Stimulated activated CD4-positive, alpha-beta T cell treated with anti-CD3 and anti-CD28 coated beads, TNF-alpha, amount 100 ng/mL, for 4 hours (primary cell): Measurements from ENCODE around the gene TBX15.

Source experiments
- DNase-seq, 3 experiments: peaks; one replicate each; pipeline ENCODE4 v3.0.0-alpha.2; 2020; ENCODE audit warnings: low read depth in 3 of 3

Gene TBX15

GRCh38 chr1:118984722-118985639, 3.2 kb downstream of the TBX15 start:
- no peak for DNase-seq

DNA sequence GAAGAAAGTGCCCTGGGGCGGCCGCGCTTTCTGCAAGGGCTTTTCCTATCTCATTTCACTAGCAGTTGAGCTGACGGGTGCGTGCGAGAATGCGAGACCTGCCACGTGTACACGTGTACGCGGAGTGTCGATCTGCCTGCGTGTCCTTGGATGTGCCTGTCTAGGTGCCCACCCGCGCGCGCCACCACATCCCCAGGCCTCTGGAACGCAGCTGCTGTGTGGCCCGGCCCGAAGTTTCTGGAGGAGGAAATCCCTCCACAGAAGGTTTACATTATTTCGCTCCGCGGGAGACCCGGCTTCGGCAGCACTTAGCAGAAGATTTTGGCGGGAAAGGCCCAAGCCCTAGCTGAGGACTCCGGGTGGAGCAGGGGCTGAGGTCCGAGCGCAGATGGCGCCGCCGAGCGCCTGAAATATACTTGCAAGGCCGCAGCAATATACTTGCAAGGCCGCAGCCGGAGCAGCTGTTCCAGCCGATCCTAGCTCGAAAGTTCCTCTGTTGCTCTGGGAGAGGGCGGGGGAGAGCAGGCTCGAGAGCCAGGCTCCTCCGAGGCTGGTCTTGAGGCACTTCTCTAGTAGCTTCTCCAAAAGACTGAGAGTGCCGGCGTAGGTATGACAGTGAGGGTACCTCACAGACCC, 3.9 kb downstream of the TBX15 start:
- DNase-seq: no peak

- no peak for DNase-seq
Measured at GRCh38 chr1:118983558-118984041, 4.5 kb downstream of the TBX15 start.

GRCh38 chr1:118982821-118983557, 5.2 kb downstream of the TBX15 start:
- DNase-seq: no peak

GRCh38 chr1:118982266-118982665, 5.9 kb downstream of the TBX15 start:
- DNase-seq: no peak

DNA sequence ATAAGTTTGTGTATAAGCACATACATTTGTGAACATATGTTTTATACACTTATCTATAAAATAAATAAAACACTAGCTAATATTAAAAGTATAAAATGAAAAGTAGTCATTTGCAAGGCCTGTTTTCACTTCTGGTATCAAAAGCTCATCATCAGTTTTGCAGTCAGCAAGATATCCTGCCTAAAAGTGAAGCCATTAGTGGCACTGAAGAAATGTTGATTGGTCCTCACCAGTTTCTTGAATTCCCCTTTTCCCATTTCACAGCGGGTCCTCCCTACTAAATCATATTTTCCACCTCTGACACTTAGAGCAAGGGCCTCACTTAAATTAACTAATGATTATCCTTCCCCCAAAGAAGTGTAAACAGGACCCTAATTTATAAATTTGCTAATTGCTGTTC, 6.7 kb downstream of the TBX15 start:
- DNase-seq: no peak

DNA sequence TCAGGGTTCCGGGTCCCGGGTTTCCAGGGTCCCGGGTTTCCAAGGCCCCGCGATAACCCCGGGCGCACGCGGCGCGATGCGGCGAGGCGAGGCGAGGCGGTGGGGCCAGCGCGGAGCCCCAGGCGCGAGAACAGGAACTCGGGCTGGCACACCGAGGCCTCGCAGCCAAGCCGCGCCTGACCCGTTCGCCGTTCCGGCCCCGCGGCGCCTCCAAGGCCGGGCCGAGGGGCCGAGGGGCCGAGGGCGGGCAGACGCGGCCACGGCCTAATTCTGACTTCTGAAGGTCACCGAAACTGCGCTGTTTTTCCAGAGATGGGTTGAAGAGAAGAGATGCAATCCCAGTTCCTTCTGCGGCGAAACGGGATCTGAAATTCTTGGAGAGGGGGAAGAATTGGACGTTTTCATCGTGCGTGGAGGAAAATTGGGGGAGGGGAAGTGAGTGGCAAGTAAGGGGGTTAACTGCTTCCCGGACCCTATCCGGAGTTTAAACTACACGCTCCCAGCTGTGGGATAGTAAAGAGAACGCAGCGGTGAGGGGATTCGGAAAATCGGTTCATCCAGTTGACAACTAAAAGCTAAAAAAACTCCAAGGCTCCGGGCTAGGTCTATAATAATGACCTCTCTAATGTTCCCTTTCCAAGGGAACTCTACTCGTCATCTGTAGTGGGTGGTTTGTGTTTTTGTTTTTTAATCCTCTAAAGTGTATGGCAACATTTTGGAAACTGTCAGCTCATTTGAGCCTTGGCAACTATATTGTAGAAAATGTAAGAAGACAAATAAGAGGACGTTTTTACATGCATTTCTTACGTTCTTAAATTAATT, 8.2 kb downstream of the TBX15 start:
- DNase-seq: no peak

DNA sequence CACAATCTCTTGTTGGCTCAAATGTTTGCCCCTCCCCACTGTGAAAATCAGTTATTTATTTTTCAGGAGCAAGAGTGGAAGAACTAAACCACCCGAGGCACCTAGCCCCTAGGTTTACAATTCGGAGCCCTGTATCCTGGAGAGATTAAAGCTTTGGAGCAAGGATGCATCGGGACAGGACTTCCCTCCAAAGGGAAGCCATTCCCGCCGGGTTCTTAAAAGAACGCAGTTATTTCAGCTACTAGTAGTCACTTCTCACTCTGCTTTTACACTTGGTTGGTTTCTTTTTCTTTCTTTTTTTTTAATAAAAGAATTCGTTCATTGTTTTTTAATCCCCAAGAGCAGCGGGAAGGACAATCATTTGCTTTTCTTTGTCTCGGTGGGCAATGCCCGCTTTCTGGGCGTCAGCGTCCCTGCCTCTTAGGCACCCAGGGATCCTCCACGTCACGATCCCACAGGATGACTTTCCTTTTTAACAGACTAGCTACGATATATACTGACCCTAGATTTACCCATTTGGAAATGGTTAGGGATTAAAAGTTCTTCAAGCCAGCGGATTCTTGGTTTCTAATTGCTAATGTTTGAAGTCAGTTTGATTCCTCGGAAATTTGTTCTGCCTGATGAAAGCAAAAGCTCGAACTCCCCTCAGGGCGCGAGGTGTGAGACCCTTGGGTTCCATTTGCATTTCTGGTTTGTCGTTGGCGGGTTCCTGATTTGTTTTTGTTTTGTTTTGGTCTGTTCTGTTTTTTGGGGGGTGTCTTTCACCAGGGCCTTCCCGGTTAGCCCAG, 9.0 kb downstream of the TBX15 start:
- no peak for DNase-seq

DNA sequence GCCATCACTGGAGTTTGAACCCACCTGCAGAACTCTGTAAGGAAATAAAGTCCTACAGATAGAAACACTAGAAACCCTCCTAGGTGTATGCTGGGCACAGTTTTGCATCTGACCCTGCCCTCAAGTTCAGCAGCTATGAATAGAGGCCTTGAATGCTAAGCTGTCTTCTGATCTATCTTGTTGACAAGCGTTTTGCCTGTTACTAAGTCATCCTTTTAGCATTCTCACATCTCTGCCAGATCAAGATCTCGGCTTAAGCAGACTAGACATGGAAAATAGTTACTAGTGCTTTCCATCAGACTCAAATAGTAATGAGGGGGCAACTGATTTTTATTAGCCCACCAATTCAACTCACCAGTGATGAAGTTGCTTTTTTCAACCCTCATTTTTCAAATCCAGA, 10.5 kb downstream of the TBX15 start:
- no peak for DNase-seq

- no peak for DNase-seq
Measured at GRCh38 chr1:118974661-118975060, 13.5 kb downstream of the TBX15 start.

DNA sequence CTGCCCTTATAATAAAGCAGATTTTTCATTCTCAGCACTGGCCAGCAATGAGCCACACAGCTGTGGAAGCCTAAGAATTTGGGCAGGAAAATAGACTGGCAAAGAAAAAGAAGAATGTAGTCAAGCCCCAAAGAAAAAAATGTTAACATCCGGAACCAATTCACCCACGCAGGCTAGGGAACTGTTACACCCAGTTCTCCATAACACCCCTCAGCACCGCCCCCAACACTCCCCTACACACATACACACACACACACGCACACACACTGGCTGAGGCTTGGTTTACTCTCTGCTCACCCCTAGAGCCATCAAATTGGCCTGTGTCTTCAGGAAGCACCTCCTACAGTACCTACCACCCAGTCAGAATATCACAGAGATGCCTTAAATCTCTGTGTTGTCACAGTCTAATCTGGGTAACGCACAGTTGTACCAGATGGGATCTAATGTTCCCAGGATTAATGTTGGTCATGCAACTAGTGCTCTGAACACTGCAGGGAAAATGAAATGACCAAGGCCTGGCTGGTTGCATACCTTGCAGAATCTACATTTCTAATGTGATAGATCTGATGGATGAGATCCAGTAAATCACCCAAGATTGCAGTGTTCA, 14.5 kb downstream of the TBX15 start:
- no peak for DNase-seq

DNA sequence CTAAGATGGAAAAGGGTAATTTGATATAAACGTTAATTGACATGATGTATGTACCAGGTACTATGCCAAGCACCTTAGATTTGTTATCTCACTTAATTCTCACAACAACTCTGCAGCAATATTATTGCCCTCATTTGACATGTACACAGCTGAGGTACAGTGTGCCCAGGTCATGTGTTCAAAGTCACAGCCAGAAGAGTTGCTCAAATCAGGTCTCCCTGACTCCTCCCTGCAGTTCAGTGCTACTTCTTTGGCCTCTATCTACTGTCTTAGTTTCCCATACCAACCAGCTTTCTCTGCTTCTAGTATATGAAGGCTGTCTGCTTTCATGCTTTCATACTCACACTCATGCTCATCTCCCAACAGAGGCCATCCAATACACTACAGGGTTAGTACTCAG, 15.1 kb downstream of the TBX15 start:
- DNase-seq: no peak

DNA sequence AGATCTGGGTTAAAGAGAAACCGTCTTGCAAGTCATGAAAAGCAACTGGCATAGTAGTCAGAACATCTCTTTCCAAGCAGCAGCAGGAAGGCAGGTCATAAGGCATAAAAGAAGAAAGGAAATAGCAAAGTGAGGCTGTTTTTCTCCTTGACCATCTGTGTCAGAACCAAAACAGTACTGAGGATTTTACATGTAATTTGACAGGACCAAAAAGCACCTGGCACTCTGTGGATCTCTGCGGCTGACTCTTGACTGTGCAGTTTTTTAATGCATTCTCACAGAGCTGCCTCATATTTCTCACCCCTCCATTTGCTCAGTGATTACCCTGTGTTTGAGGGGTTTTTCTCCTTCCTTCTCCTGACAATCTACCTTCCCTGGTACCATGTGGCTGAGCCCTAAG, 17.7 kb downstream of the TBX15 start:
- no peak for DNase-seq

- DNase-seq: no peak
Measured at GRCh38 chr1:118963456-118964430, 24.4 kb downstream of the TBX15 start.

DNA sequence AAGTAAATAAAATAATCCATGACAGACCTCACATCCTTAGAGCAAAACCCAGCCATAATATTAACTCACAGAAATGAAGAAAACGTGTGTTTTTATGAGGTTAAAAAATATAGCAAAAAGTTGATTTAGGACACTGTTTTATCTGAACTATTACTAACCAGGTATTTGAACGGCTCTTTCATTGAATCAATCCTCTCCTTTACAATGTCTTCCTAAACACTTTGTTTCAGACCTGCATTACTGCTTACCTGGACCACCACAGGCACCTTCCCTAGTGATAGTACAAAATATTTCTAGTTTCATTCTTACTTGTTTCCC, 25.0 kb downstream of the TBX15 start:
- DNase-seq: no peak

DNA sequence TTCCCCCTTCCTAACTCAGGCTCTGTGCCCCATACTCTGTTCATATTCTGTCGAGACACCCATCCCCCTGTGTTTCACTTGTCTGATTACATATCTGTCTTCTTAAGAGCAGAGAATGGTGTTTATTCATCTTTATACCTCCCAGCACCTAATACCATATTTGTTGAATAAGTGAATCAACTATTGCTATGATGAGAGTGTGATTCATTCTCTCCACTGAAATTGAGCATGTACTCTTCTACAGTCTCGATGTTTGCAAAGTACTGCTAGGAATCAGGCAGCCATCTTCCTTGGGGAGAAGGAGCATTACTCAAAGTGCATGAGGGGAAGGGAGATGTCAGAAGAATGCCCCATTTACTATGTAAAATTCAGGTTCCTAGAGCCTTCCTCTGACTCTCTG, 27.0 kb downstream of the TBX15 start:
- DNase-seq: no peak

DNA sequence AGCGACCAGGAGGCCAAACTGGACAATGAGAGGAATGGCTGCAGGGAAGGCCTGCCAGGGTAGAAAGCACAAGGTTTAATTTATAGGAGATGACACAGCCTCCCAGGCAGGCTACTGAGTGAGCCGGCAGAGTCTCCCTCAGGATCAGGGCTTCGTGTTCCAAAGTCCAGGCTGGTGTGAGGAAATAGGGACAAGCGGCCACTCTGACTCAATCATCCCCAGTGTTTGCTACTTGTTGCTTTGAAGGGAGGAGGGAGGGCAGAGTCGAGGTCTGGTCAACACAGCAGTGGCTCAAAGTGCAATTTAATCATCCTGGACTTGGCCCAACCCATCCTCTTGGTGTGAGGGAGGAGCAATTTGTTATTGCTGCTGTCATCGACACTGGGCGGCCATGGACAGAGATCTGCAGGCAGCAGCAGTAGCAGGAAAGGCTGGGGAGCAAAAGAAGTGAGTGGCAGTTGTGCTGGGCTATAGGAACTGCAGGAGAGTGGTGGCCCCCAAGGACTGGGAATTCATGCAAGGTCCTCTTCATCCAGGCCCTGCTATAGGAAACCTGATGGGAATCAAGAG, 27.5 kb downstream of the TBX15 start:
- DNase-seq: no peak

DNA sequence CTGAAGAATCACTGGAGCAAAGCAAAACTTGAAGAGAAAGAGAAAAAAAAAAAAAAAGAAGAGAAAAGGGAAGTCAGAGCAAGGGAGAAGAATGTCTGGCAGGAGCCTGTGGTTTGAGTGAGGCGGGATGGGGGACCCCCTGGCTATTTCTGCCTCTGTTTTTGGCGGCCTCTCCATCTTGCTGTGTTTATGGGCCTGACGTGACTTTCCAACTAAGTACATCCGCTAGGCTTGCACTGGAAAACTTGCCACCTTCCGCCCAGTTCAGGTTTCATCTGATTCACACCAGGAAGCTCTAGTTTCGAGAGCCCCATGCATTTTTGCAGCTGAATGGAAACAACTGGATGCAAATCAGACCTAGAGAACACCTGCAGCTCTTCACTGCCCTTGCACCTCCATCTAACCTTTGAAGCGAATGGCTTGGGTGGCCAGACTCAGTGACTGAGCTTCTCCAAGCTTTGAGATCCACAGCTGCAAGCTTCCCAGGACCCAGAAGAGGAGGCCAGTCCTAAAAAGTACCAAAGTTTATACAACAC, 28.0 kb downstream of the TBX15 start:
- DNase-seq: no peak
